PC-9 (cell line): Measurements from ENCODE around the gene GIGYF2.

Experiments used
- EZH2 ChIP-seq: fragments of 200-600 bp; sonication (generic); IDR thresholded peaks from 2 replicates; pipeline ENCODE4 v1.8.0; 2017; ENCODE audit warnings: antibody characterized with exemption, low read depth
- TF ChIP-seq, protein P1 (sequence below): fragments of 200-600 bp; sonication (generic); conservative IDR thresholded peaks from 2 replicates; pipeline ENCODE4 v1.6.1; 2017; ENCODE audit warnings: mixed run types, antibody characterized with exemption, mild to moderate bottlenecking, moderate library complexity

DNA sequence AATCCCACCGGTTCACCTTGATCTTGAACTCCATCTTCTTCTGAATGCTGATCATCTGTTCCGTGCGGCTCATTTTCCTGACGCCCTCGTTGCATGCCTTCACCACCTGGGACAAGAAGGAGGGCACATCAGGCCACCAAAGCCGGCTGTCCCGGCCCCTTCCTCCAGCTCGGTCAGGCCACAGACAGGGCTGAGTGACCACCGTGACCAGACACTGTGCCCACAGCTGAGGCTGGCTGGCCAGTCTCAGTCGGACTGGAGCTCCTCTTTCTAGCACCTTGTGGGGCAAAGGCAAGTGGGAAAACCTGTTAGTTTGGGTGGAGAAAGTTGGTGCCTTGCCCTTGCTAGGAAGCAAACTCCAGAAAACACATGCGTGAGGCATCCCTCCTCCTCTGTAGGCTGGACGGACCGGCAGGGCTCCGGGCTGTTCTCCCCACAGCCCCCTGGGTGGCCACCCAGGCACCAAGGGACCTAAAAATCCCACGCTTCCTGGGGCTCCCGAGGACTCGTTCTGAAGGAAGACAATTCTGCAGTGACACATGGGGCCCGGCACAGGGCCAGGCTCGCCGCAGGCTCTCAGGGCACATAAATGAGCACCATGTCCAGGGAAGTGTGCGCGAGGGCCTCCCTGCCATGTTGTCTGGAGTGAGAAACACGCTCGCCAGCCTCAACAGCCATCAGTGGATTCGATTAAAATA, 188.3 kb downstream of the GIGYF2 start:
- TF ChIP-seq, protein P1, sequence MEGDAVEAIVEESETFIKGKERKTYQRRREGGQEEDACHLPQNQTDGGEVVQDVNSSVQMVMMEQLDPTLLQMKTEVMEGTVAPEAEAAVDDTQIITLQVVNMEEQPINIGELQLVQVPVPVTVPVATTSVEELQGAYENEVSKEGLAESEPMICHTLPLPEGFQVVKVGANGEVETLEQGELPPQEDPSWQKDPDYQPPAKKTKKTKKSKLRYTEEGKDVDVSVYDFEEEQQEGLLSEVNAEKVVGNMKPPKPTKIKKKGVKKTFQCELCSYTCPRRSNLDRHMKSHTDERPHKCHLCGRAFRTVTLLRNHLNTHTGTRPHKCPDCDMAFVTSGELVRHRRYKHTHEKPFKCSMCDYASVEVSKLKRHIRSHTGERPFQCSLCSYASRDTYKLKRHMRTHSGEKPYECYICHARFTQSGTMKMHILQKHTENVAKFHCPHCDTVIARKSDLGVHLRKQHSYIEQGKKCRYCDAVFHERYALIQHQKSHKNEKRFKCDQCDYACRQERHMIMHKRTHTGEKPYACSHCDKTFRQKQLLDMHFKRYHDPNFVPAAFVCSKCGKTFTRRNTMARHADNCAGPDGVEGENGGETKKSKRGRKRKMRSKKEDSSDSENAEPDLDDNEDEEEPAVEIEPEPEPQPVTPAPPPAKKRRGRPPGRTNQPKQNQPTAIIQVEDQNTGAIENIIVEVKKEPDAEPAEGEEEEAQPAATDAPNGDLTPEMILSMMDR = no peak
- TF ChIP-seq EZH2 = no peak
